Activated CD4-positive, alpha-beta T cell treated with anti-CD3 and anti-CD28 coated beads, Interleukin-2, amount 50 U/mL, for 1 hour (primary cell): ENCODE measurements around the gene SYT15.

Experiments
- DNase-seq: peaks from one replicate; pipeline ENCODE4 v3.0.0-alpha.2; 2020

Gene SYT15

GRCh38 chr10:46545861-46546590 lies 32.9 kb upstream of the SYT15 start:
- DNase-seq, result peak; percentile 0

GRCh38 chr10:46546591-46547540 lies 32.1 kb upstream of the SYT15 start:
- DNase-seq, result peak; percentile 1

GRCh38 chr10:46547541-46548497 lies 31.1 kb upstream of the SYT15 start:
- DNase-seq, result no peak

- no peak for DNase-seq
Measured at GRCh38 chr10:46548498-46549090, 30.3 kb upstream of the SYT15 start.

GRCh38 chr10:46549171-46550075 lies 29.5 kb upstream of the SYT15 start:
- no peak for DNase-seq

GRCh38 chr10:46550076-46550790 lies 28.7 kb upstream of the SYT15 start:
- DNase-seq, result no peak

- DNase-seq, result no peak
Measured at GRCh38 chr10:46550795-46551700, 27.9 kb upstream of the SYT15 start.

GRCh38 chr10:46551701-46552525 lies 27.0 kb upstream of the SYT15 start:
- DNase-seq, result no peak

- DNase-seq, result no peak
Measured at GRCh38 chr10:46552526-46553237, 26.2 kb upstream of the SYT15 start.

- no peak for DNase-seq
Measured at GRCh38 chr10:46553238-46554049, 25.5 kb upstream of the SYT15 start.

GRCh38 chr10:46554166-46554781 lies 24.7 kb upstream of the SYT15 start:
- no peak for DNase-seq

- no peak for DNase-seq
Measured at GRCh38 chr10:46555366-46555712, 23.6 kb upstream of the SYT15 start.

- DNase-seq, result no peak
Measured at GRCh38 chr10:46555713-46556514, 23.0 kb upstream of the SYT15 start.

- no peak for DNase-seq
Measured at GRCh38 chr10:46556515-46557318, 22.2 kb upstream of the SYT15 start, which contains the start of gene GPRIN2. Gene GPRIN2 (minus strand): TSS chr10:46556658. CDS start chr10:46550736, 5,922 bp downstream.
